Activated T-cell treated with anti-CD3 and anti-CD28 coated beads for 48 hours (primary cell): ENCODE measurements around the gene CTXND1.

Source experiments
- DNase-seq: peaks from one replicate; pipeline ENCODE4 v3.0.0-alpha.2; 2020; ENCODE audit warnings: low read depth

CTXND1 gene

DNA sequence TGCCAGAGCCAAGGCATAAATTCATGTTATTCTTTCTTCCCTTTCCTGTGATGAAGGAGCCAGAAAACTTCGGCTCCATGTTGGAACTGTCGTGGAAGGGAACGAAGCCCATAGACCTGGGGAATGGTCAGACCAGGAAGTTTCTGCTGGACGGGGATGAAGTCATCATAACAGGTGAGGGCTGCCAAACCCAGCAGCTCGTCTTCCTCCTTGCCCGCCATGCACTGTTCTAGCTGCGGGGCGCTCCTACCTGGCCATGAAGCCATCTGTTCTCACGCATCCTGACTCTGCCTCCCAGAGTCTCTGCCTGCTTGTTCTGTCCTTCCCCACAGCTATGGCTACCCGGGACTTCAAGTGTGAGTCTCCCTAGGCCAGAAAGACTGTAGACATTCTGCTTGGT is 71.0 kb downstream of the CTXND1 start:
- no peak for DNase-seq

DNA sequence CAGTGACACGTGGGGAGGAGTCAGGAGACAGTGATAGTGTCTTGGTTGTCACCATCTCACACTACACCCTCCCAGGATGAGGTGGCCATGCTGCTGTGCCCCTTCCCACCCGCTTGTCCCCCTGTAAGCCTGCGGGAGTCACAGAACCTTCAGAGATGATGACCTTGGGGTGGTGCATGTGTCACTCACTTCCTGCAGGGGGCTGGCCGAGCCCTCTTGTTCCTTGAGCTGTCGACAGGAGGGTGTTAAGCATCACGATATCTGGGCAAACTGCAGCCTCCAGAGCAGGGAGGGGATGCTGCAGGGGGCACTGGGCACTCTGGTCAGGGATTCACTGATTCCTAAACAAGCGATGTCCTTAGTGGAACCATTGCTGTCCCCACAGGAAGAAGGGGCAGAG is 71.5 kb downstream of the CTXND1 start:
- no peak for DNase-seq

DNA sequence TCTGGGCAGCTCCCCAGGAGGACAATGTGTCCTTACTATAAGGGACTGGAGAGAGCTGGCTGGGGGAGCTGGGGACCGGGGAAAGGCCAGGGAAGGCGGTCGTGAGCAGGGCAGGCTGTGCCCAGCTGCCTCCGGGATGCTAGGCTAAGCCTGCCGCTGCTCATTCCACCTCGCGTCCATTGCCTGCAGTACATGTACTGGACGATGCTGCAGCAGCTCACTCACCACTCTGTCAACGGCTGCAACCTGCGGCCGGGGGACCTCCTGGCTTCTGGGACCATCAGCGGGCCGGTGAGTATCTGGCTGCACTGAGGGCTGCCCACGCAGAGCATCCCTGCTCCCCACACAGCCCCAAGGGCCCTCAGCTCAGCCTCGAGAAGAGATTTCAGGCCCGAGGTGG is 72.1 kb downstream of the CTXND1 start:
- DNase-seq, result no peak

DNA sequence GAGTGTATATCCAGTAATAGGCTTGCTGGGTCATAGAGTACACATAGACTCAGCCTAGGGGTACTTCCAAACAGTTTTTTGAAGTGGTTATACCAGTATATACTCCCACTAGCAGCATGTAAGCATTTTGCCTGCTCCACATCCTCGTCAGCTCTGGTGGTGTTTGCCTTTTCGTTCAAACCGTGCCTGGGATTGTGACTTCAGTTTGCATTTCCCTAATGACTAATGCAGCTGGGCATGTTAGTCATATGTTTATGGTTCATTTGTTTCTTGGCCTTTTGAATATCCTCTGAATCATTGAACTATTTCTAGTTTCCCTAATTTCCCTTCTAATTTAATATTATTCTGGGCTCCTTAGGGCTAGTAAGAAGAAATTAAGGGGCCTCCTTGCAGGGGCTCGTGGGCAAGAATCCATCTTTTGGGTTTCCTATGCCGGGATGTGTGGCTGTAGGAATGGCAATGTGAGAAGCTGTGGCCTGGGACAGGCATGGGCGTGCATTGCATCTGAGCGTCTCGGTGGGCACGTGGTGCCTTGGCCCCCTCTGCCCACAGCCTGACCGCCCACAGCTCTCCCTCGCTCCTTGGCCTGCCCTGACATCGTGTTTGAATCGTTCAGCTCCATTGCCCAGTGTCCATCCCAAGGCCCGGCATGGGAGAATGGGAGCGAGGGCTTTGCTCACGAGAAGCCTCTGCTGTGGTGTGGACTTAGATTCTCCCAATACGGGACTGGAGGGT is 72.8 kb downstream of the CTXND1 start:
- DNase-seq, result no peak

DNA sequence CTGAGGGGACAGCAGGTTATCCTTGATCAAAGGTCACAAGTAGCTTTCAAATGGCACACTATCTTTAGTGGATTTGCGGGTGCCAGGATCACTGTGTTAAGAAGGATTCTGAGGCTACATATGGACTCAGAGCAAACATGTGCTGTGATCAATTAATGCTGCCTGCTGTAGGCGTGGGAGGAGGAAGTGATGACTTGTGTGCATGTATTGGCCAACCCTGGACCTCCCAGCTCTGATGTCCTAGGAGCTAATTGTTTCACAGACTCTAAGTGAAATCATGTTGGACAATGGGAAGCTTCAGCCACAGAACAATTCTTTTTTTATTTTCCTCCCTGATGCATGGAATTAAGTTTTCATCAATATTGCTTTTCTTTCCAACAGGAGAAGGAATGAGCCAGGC is 74.9 kb downstream of the CTXND1 start:
- DNase-seq, result no peak

DNA sequence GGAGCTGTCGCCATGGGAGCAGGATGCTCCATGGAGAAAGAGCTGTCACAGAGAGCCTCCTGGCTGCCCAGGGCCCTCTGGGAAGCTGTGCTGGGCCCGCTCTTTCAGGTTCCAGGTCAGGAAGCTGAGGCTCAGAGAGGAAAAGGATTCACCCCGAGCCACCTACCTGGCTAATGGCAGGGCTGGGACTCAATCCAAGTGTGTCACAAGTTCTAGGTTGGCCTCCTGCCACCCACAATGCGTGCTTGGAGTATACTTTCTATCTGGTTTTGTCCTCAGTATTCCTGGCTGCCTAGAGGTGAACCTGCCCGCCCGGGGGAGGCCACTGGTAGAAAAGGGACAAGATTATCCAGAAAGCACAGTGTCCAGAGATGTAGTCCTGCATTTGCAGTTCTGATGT is 75.6 kb downstream of the CTXND1 start:
- no peak for DNase-seq

DNA sequence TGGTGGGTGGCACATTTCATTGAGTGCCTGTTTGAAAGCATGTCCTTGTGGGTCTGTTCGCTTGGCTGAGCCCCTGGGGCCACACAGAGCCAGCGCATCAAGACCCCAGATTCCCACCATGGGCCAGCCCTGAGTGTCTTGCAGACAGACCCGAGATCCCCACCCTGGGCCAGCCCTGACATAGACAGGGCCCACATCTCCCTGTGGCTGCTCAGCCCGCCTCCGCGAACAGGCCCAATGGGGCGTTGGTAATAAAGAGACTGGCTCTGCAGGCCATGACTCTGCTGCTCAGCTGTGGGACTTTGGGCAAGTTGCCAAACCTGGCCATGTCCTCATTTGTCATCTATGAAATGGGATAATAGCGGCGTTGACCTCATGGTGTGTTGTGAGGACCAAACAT is 76.6 kb downstream of the CTXND1 start:
- DNase-seq, result no peak

DNA sequence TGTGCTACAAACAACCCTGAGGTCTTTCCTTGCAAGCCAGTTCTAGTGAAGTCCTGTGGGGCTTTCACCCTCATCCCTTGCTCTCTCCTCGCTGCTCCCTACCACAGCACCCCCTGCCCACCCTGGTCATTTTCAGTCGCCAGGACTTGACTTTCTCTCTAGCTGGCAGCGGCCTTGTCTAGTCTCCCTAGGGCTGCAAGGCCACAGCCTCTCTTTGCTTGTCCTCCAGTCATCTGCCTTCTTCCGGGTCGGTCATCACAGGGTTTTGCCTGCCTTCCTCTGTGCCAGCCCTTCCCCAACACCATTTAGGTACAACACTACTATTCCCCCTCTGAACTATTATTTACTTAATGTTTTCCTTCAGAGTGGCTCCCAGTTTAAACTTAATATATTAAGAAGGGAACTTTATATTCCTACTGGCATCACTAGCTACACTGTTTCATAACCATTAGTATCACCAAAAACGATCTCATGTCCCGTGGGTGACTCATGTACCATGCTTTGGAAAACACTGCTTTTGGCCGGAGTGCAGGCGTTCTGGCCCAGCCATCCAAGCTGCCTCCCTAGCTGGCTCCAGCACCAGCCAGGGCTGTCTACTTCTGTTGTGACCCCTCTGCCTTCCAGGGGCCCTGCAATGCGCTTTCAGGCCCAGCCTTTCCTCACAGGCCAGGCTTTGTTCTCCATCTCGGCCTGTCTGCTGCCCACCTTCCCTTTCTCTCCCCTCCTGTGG is 77.8 kb downstream of the CTXND1 start:
- no peak for DNase-seq

DNA sequence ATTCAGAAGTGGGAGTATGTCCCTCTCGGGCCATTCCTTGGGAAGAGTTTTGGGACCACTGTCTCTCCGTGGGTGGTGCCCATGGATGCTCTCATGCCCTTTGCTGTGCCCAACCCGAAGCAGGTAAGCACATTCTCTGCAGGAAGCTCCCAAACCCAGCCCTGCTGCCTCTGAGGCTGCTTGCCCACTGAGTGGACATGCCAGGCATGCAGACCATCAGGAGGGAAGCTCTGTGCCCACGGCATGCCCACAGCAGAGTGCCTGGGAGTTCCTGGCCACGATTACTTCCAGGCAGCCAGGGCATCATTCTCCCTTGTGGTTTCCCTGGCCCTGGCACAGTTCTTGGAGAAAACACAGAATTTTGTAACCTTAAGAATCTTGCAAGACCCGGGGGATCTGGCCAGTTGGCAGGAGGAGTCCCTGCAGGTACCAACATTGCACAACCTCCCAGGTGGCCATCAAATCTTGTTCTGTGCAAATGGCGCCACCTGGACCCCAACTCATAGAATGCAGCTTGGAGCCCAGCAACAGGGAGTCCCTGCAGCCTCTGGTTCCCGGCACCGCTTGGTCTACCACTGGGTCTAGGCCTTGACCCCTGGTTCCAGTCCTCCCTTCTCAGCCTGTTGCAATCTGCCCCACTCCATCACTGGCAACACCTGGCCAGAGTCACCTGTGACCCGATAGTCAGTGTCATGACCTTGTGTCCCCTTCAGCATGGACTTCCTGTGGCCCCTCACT is 78.8 kb downstream of the CTXND1 start:
- DNase-seq, result peak; percentile 58

DNA sequence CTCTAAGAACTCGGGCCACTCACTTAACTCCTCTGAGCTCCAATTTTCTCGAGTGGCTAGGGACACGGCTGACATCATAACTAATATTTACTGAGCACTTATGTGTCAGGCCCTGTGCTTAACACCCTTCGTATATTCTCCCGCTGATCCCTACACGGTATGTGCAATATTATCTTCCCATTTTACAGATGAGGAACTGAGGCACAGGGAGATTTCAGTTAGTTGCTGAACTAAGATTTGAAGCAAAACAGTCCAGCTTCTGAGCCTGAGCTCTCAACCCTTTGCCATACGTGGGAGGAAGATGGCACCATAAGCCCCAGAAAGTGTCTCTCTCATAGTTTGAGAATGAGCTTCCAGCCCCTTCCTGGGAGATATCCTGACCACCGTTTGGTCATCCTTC is 79.6 kb downstream of the CTXND1 start:
- no peak for DNase-seq

DNA sequence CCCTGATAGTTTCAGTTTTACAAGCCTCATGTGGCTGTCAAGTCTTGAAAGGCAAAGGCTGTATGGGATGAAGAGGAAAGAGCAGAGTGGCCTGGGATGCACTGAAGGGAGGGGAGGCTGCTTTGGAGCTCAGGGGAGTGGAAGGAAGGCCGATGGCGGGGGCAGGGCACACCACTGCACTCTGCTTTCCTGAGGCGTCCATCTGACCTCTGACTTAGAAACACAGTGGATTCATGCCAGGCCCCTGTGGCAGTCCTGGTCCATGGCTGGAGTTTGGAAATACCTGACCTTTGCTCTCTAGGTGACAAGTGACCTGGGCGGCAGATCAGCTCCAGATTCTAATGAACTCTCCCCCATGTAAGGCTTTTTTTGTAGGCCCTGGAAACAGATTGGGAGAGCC is 80.2 kb downstream of the CTXND1 start:
- DNase-seq, result no peak

DNA sequence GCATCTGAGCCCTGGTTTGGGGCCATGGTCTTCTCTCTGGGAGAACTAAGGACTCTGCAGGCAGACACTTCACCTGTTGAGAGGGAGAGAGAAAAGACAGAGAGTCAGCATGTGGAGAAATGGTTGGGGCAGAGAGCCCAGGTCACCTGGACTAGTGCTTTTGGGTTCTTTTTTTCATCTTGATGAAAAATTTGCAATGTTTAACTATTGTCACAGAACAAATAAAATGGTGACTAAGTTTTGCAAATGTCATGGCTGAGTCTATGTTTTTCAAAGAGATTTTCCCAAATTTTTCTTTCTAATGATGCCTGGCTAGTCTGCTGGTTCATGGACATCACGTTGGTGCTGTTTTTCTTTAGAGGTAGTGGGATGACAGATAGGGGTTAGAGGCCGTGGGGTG is 81.4 kb downstream of the CTXND1 start:
- DNase-seq, result no peak

DNA sequence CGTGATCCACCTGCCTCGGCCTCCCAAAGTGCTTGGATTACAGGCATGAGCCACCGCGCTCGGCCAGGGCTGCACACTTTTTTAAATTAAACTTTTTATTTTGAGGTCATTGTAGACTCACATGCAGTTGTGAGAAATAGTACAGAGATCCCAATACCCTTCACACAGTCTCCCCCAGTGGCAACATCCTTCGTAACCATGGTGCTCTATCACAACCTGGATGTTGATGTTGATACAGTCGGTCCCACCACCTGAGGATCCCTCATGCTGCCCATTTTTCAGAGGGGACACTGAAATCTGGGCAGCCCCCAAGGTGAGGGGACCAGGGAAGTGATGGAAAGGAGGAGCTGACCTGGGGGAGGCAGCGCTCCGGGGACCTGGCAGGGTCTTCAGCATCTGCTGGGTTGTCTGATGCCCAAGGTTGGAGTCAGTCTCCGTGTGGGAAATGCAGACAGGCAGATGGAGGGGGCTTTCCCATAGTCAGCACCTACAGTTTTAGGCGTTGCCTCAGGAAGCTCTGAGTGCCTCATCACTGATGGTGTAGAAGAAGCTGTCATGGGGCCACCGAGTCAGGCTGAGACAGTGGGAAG is 82.2 kb downstream of the CTXND1 start:
- no peak for DNase-seq

DNA sequence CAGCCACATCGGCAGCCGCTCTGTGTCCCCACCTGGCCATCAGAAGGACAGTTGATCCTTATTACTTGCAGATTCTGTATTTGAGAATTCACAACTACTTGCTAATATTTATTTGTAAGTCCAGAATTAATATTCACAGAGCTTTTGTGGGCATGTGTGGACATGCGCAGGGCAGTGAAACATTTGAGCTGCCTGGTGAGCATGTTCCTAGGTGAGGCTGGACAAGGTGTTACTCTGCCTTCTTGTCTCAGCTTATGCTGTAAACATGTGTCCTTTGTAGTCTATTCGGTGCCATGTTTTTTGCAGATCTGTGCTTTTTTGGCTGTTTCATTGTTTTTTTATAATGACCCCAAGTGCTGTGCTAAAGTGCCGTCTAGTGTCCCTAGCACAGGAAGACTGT is 83.6 kb downstream of the CTXND1 start:
- DNase-seq, result no peak

DNA sequence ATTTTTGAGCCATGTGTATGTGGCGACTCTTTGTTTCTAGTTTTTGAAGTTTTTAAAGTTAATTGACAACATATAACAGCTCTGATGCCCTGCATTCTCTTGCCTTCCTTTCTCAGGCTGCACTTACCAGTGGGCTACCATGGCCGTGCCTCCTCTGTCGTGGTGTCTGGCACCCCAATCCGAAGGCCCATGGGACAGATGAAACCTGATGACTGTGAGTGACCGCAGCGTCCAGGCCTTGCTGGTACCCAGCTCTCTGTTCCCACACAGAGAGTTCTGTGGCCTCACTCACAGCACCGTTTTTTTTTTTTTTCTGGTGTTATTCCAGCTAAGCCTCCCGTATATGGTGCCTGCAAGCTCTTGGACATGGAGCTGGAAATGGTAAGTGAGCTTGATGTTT is 84.1 kb downstream of the CTXND1 start:
- no peak for DNase-seq

DNA sequence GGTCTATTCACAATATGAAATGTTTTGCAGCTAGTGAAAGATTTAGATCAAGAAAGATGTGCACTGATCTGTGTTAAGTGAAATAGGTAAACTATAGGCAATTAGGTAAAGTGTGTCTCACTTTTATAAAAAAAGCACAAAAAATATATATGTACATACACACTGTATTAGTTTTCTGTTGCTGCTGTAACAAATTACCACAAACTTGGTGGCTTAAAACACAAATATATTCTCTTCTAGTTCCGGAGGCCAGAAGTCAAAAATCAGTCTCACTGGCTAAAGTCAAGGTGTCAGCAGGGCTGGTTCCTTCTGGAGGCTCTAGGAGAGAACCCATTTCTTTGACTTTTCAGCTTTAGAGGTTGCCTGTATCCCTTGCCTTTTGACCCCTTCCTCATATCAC is 88.1 kb downstream of the CTXND1 start:
- no peak for DNase-seq

DNA sequence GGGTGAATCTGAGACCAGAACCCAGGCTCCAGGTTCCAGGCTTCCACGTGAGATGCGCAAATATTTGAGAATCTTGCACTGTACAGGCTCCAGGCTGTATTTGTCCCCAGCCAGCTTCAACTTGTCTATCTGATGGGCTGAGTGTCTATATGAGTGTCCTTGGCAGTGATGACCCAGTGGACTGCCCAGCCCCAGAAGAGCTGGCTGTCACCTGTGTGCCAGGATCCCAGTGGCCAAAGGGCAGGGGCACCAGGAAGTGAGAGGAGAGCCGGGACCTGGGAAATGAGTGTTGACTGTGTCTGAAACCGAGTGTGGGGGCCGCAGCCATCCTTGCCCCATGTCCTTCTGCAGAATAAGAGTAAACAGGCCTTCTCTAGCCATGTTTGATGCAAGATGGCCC is 88.8 kb downstream of the CTXND1 start:
- no peak for DNase-seq

DNA sequence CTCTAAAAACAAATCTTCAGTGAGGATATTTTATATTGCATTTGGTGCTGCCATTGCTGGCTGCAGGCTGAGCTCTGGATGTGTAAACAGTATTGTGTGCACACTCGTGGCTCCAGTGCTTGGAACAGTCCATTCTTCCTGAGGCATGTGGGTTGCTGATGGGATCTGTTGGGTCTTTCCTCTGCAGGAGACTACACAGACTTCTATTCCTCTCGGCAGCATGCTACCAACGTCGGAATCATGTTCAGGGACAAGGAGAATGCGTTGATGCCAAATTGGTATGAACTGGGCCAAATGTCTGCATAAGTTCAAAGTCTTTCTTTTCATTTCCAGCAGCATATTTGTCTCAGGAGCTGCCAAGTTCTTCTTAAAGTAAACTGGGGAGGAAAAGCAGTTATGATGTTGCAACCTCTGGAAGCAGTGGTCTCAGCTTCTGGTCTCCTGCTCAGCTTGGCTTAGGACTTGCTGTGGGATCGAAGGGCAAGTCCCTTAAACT is 89.9 kb downstream of the CTXND1 start:
- DNase-seq, result no peak

DNA sequence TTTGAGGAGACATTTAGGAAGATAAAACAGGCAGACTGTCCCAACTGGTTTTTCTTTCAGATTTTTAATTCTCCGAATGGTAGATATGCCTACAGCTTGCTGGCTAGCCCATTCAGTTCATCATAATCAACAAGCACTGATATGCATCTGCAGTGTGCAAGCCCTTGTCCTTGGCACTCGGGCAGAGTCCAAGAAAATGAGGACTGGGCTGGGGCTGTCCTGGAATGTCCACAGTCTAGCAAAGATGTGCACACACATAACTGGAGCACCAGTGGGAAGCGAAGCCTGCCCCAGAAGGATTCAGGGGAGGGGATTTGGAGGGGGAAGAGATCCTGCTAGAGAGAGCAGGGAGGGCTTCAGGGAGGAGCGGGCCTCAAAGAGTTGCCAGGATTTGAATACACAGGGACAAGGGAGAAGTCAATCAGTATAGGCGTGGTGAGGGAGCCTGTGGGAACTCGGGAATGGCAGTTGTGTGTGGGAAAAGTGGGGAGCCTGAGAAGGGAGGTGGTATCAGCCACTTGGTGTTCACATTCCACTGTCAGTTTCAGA is 90.5 kb downstream of the CTXND1 start:
- no peak for DNase-seq

DNA sequence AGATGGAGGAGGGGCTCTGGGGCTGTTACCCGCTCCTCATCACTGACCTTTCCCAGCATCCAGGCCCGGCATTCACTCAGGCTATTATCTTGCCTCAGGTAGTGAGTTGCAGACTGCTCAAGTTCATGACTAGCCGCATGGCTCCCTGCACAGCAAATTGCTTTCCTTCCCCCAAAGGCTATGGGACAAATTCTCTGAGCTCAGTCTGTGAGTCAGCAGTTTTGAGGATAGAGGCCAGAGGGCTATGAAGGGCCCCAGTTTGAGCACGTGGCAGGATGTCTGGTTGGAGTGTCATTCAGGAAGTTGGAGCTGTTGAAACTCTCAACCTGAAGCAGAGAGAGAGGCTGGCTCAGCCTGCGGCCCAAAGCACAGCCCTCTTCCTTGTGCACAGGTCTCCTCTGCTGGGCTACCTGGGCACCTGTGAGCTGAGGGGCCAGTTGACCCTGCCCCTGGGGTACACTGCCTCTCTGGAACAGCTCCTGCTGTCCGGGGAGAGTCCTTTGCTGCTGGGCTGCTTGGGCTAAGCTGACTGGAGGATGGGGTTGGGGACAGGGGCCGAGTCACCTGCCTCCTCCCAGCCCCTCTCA is 91.3 kb downstream of the CTXND1 start:
- DNase-seq, result peak; percentile 17

DNA sequence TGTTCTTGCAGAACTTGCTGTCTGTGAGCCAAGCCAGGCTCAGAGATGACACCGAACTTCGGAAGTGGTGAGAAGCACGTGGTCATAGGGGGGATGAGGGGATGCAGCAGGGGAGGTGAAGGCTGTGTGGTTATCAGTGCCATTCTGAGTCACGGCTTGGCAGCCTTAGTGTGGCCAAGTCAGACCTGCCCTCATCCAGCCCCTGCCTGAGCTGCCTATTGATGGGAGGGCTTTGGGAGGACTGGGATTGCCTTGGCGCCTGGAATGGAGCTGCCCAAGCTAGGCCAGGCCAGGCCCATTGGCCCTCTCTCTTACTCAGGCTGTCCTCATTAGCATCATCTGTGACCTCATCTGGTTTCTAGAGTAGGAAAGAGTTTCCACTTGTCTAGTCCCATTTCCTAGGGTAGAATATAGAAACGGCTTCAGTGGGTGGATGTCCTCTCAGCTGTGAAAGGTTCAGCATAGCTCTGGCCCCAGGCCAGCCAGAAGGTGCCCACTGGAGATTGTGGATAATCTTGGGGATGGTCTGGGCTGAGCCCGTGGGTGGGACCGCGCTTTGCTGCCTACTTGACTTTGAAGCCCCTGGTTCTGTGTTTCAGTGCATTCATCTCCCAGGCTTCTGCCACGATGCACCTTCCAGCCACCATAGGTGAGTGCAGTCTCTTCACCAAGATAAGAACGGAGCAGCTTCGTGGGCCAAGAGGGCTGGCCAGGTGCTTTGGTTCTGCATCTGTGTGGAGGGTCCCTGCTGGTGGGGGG is 92.0 kb downstream of the CTXND1 start:
- DNase-seq, result no peak
